GM12878 (cell line): ENCODE measurements around the gene PVALEF. TPM values are rescaled to one million over a fixed set of nuclear protein-coding genes. Genes with fewer than 3 reads are reported as not detected.

Experiments used
- ATAC-seq: fragments of 200-7000 bp; cut with Tn5 transposase; 3 replicates; pipeline ENCODE4 v1.9.1; 2020; ENCODE audit warnings: mild to moderate bottlenecking, moderate library complexity
- BruUV-seq: library from RNA; stranded (reverse); fragments of 400-500 nt; replicated peaks from 2 replicates; lab custom pipeline; 2021; lab: Mats Ljungman, UMichigan
- CTCF ChIA-PET: fragments of 300-600 bp; sonication (Branson Sonifier 250); formaldehyde crosslinking; extraction: SDS; loops from one replicate; lab custom pipeline; 2021; ENCODE audit warnings: inconsistent platforms; lab: Yijun Ruan, JAX
- POLR2A ChIA-PET: fragments of 350-600 bp; formaldehyde crosslinking; extraction: SDS; loops from one replicate; lab custom pipeline; 2021; ENCODE audit warnings: inconsistent platforms; lab: Charles Lee
- RAD21 ChIA-PET: fragments of 300-600 bp; sonication (Branson Sonifier 250); formaldehyde crosslinking; loops from one replicate; lab custom pipeline; 2023; ENCODE audit warnings: antibody characterized with exemption; ENCODE audit not compliant: unreplicated experiment; lab: Charles Lee
- SMC1A ChIA-PET: fragments of 300-600 bp; sonication (Branson Sonifier 250); formaldehyde crosslinking; loops from one replicate; lab custom pipeline; 2023; ENCODE audit not compliant: unreplicated experiment, uncharacterized antibody; lab: Charles Lee
- DNase-seq: peaks from one replicate; pipeline ENCODE4 v3.0.0-alpha.2; 2011; ENCODE audit warnings: low read depth, low spot score
- FAIRE-seq: peaks from 3 replicates; lab custom pipeline; 2011; peaks lifted over from hg19 to GRCh38; lab: Jason Lieb, UNC
- H2AFZ ChIP-seq: 2 replicates; pipeline ENCODE4 v1.6.0; 2011; ENCODE audit warnings: low read depth, low read length, control low read depth; ENCODE audit not compliant: control insufficient read depth
- H3K27ac ChIP-seq: 2 replicates; pipeline ENCODE4 v1.5.1; 2011; ENCODE audit warnings: control low read depth; ENCODE audit not compliant: control insufficient read depth, insufficient read depth
- H3K27me3 ChIP-seq, 2 experiments: replicated peaks in 1 of 2; 2 replicates each; pipeline versions ENCODE4 v1.6.0 to v1.6.1; 2011; ENCODE audit warnings: low read length in 1 of 2; ENCODE audit not compliant: control insufficient read depth in 2 of 2, insufficient read depth in 2 of 2
- H3K36me3 ChIP-seq, 2 experiments: 2 replicates each; pipeline ENCODE4 v1.5.1; 2011; ENCODE audit warnings: low read length in 1 of 2; ENCODE audit not compliant: control insufficient read depth in 2 of 2, insufficient read depth in 2 of 2
- H3K4me1 ChIP-seq: 2 replicates; pipeline ENCODE4 v1.6.1; 2011; ENCODE audit warnings: mild to moderate bottlenecking, low read length, moderate library complexity, mixed read lengths; ENCODE audit not compliant: control insufficient read depth, insufficient read depth
- H3K4me2 ChIP-seq: 2 replicates; pipeline ENCODE4 v1.6.0; 2011; ENCODE audit warnings: control low read depth; ENCODE audit not compliant: control insufficient read depth, insufficient read depth
- H3K4me3 ChIP-seq: fragments of 200-600 bp; sonication (generic); 2 replicates; pipeline ENCODE4 v1.5.1; 2016
- H3K79me2 ChIP-seq: 2 replicates; pipeline ENCODE4 v1.6.0; 2011; ENCODE audit warnings: low read length; ENCODE audit not compliant: control insufficient read depth, insufficient read depth
- H3K9ac ChIP-seq: 2 replicates; pipeline ENCODE4 v1.8.0; 2011; ENCODE audit warnings: low read length, control low read depth, mixed read lengths; ENCODE audit not compliant: control insufficient read depth, insufficient read depth
- H3K9me3 ChIP-seq: replicated peaks from 3 replicates; pipeline ENCODE4 v1.5.1; 2011; ENCODE audit warnings: mild to moderate bottlenecking, low read length; ENCODE audit not compliant: control insufficient read depth, insufficient read depth
- H4K20me1 ChIP-seq: 2 replicates; pipeline ENCODE4 v1.6.0; 2011; ENCODE audit not compliant: control insufficient read depth, insufficient read depth
- BCL11A ChIP-seq: IDR thresholded peaks from 2 replicates; pipeline ENCODE4 v1.6.1; 2011; ENCODE audit warnings: low read depth, low read length
- BHLHE40 ChIP-seq, 2 experiments: fragments of 450-650 bp in 1 of 2; IDR thresholded peaks; 2 replicates each; pipeline ENCODE4 v1.6.1; 2011 to 2017; ENCODE audit warnings: low read depth in 2 of 2, borderline replicate concordance in 1 of 2, improper control_type of control experiment in 1 of 2, low read length in 1 of 2, mild to moderate bottlenecking in 1 of 2
- CREB1 ChIP-seq: IDR thresholded peaks from 2 replicates; pipeline ENCODE4 v1.6.1; 2012; ENCODE audit warnings: low read depth, mild to moderate bottlenecking, inconsistent platforms
- NRF1 ChIP-seq: conservative IDR thresholded peaks from 2 replicates; pipeline ENCODE4 v1.6.1; 2011; ENCODE audit warnings: mild to moderate bottlenecking, low read depth, low read length, improper control_type of control experiment
- PKNOX1 ChIP-seq: fragments of 450-650 bp; IDR thresholded peaks from 2 replicates; pipeline ENCODE4 v1.6.1; 2016; ENCODE audit warnings: mild to moderate bottlenecking
- RAD21 ChIP-seq: IDR thresholded peaks from 2 replicates; pipeline ENCODE4 v1.6.1; 2011; ENCODE audit warnings: mild to moderate bottlenecking, low read depth, low read length, moderate library complexity; ENCODE audit not compliant: insufficient read depth
- REST ChIP-seq: IDR thresholded peaks from 2 replicates; pipeline ENCODE4 v1.6.1; 2012; ENCODE audit warnings: mild to moderate bottlenecking, low read depth, low read length
- RFX5 ChIP-seq: IDR thresholded peaks from 2 replicates; pipeline ENCODE4 v1.6.1; 2011; ENCODE audit warnings: low read depth, low read length, improper control_type of control experiment
- SUZ12 ChIP-seq: fragments of 200-600 bp; sonication (generic); IDR thresholded peaks from one replicate; pipeline ENCODE4 v1.6.1; 2018; ENCODE audit warnings: antibody characterized with exemption, mild to moderate bottlenecking; ENCODE audit not compliant: unreplicated experiment
- TAF1 ChIP-seq: IDR thresholded peaks from 2 replicates; pipeline ENCODE4 v1.6.1; 2011; ENCODE audit warnings: mild to moderate bottlenecking, low read depth, low read length, borderline replicate concordance
- ZBTB33 ChIP-seq: fragments of 450-650 bp; IDR thresholded peaks from 2 replicates; pipeline ENCODE4 v1.6.1; 2017; ENCODE audit warnings: mild to moderate bottlenecking
- WGBS: methylation state at CpG from one replicate; pipeline ENCODE4 v1.1.6; 2016; ENCODE audit warnings: low lambda C conversion rate; ENCODE audit not compliant: insufficient replicate concordance, insufficient coverage; ENCODE audit errors: missing lambda C conversion rate; 5-methylcytosine and 5-hydroxymethylcytosine counted together
- in situ Hi-C: fragments of 300-500 bp; cut with MboI; formaldehyde crosslinking; loops from 9 replicates; pipeline ENCODE4 v1.14.3; 2018; ENCODE audit warnings: mixed read lengths
- intact Hi-C: fragments of 100-400 bp; cut with micrococcal nuclease; formaldehyde crosslinking; loops from one replicate; pipeline ENCODE4 v1.14.2; 2022; ENCODE audit not compliant: unreplicated experiment
- polyA plus RNA-seq, 11 experiments: library from polyadenylated mRNA; depleted of rRNA in 4 of 11; unstranded in 6 of 11; stranded (reverse) in 5 of 11; fragments of >200 nt; fragmentation: Nextera tagmentation in 4 of 11; fragmentation: Illumina TruSeq in 1 of 11; extraction: Ambion mirVana in 4 of 11; extraction: Trizol in 1 of 11; gene quantifications; 1 replicate in 1 of 11; 2 replicates in 10 of 11; pipeline versions ENCODE4 v1.2.1 to v1.2.3, GENCODE V29; 2011 to 2016; ENCODE audit warnings: inconsistent platforms in 2 of 11, missing spikeins in 2 of 11, low read depth in 1 of 11
- total RNA-seq, 4 experiments: library from RNA; depleted of rRNA in 3 of 4; stranded (reverse); fragments of >200 nt in 3 of 4; fragmentation: Illumina TruSeq in 1 of 4; extraction: Trizol in 1 of 4; gene quantifications; 2 replicates each; pipeline versions ENCODE4 v1.2.1 to v1.2.3, GENCODE V29; 2013 to 2021

The PVALEF gene
- total and polyA plus RNA-seq, 10 of the 15 experiments (the other 5 are each of a cell fraction or from before 2014, with no cell fraction given) = not detected

GRCh38 chr17:81187120-81187519 lies 21.8 kb downstream of the PVALEF start (continued):
- TF ChIP-seq PKNOX1 (no peak), TAF1 (no peak), BCL11A (no peak), BHLHE40 (IDR thresholded peaks at IDR 0.05; ENCODE audit: borderline replicate concordance in 1 of 2, low read depth in 2 of 2, low read length in 1 of 2) (no peak), CREB1 (no peak), SUZ12 (no peak), RAD21 (no peak), ZBTB33 (no peak)
- TF ChIP-seq, all 136 proteins: peak for 0

- BruUV-seq = no TSS peak
- CTCF ChIA-PET = no interaction called here
- DNase-seq (no peak), ATAC-seq (no peak), FAIRE-seq (no peak)
- Histone ChIP-seq H3K79me2 (no peaks in the 10 kb centered on the region), H3K4me3 (no peak overlapping the region), H4K20me1 (no peaks in the 10 kb centered on the region), H3K4me2 (no peak overlapping the region), H3K9me3 (no peaks in the 10 kb centered on the region), H3K9ac (no peak overlapping the region), H3K27me3 (no peaks in the 10 kb centered on the region), H3K4me1 (no peaks in the 10 kb centered on the region), H3K27ac (no peak overlapping the region), H3K36me3 (no peaks in the 10 kb centered on the region; a peak in 2 of 4 replicates), H2AFZ (no peak overlapping the region)
- intact Hi-C loops (no loop called here), in situ Hi-C loops (no loop called here)
- RAD21 ChIA-PET = no interaction called here
- POLR2A ChIA-PET = no interaction called here
- no peak for TF ChIP-seq REST
- no peak for TF ChIP-seq NRF1
- no peak for TF ChIP-seq RFX5
- 69% methylated on average over 26 of the region's 26 CpGs for WGBS
- SMC1A ChIA-PET = no interaction called here
These were observed 22.5 kb downstream of the PVALEF start for GRCh38 chr17:81187586-81188490.
